Prostate gland (tissue), 2 donors: ENCODE data around the gene GPR137B. TPM values are rescaled to one million over a fixed set of nuclear protein-coding genes. Genes with fewer than 3 reads are reported as not detected.

Experiments
- DNase-seq: peaks from one replicate; pipeline ENCODE4 v3.0.0-alpha.2; 2019; ENCODE audit warnings: low spot score
- H3K27ac ChIP-seq, 2 donors: fragments of 200-600 bp; sonication (generic); 2 replicates each; pipeline ENCODE4 v1.5.1; 2017 to 2019
- H3K27me3 ChIP-seq: fragments of 200-600 bp; sonication (generic); replicated peaks from 2 replicates; pipeline ENCODE4 v1.5.1; 2019; ENCODE audit not compliant: insufficient read depth
- H3K36me3 ChIP-seq, 2 donors: fragments of 200-600 bp; sonication (generic); 1 replicate in 1 of 2; 2 replicates in 1 of 2; pipeline versions ENCODE4 v1.5.1 to v1.8.1; 2017 to 2019
- H3K4me1 ChIP-seq: fragments of 200-600 bp; sonication (generic); replicated peaks from 2 replicates; pipeline ENCODE4 v1.5.1; 2019
- H3K4me3 ChIP-seq, 2 donors: fragments of 200-600 bp; sonication (generic); 2 replicates each; pipeline ENCODE4 v1.5.1; 2017 to 2019
- H3K9me3 ChIP-seq: fragments of 200-600 bp; sonication (generic); 2 replicates; pipeline ENCODE4 v1.5.1; 2017
- CTCF ChIP-seq, 4 experiments: fragments of 200-600 bp in 2 of 4; fragments of 450-650 bp in 2 of 4; sonication (generic) in 2 of 4; IDR thresholded peaks; 1 replicate in 3 of 4; 2 replicates in 1 of 4; pipeline ENCODE4 v1.5.1; 2016 to 2019; ENCODE audit warnings: antibody characterized with exemption in 4 of 4, mild to moderate bottlenecking in 2 of 4, moderate library complexity in 2 of 4
- POLR2A ChIP-seq: fragments of 450-650 bp; IDR thresholded peaks from one replicate; pipeline ENCODE4 v1.6.1; 2016; ENCODE audit warnings: antibody characterized with exemption, mild to moderate bottlenecking
- POLR2AphosphoS5 ChIP-seq: sonication (generic); formaldehyde crosslinking; IDR thresholded peaks from one replicate; pipeline ENCODE4 v1.6.1; 2017; ENCODE audit warnings: antibody characterized with exemption
- WGBS: methylation state at CpG from one replicate; pipeline ENCODE4 v1.1.5; 2018; 5-methylcytosine and 5-hydroxymethylcytosine counted together
- intact Hi-C: fragments of 100-400 bp; cut with DNase I; formaldehyde crosslinking; loops from one replicate; pipeline ENCODE4 v1.14.2; 2022
- total RNA-seq, 2 donors: library from RNA; depleted of rRNA; stranded (reverse); fragments of >200 nt; gene quantifications; one replicate each; pipeline ENCODE4 v1.1.0, GENCODE V29; 2016

GPR137B gene
- total RNA-seq, 2 donors from 2014 or later = 9.1 to 33.7 TPM

GRCh38 chr1:236099355-236099974 lies 42.9 kb upstream of the GPR137B start:
- H3K27ac ChIP-seq = no peak overlapping the region
- no peaks in the 10 kb centered on the region for H3K27me3 ChIP-seq
- intact Hi-C loops = no loop called here
- no peak for TF ChIP-seq POLR2A
- no peak for TF ChIP-seq CTCF (IDR thresholded peaks at IDR 0.05)
- no peak for TF ChIP-seq POLR2AphosphoS5
- H3K4me1 ChIP-seq = no peaks in the 10 kb centered on the region
- no peaks in the 10 kb centered on the region for H3K36me3 ChIP-seq
- WGBS = 34% methylated on average over 12 of the region's 12 CpGs
- DNase-seq = no peak
- no peak overlapping the region for H3K4me3 ChIP-seq
- H3K9me3 ChIP-seq = no peaks in the 10 kb centered on the region

- no peaks in the 10 kb centered on the region for H3K27me3 ChIP-seq
- H3K27ac ChIP-seq = no peak overlapping the region
- no peak for TF ChIP-seq CTCF (IDR thresholded peaks at IDR 0.05)
- TF ChIP-seq POLR2A = no peak
- TF ChIP-seq POLR2AphosphoS5 = no peak
- H3K9me3 ChIP-seq = no peaks in the 10 kb centered on the region
- intact Hi-C loops = no loop called here
- no peak for DNase-seq
- no peak overlapping the region for H3K4me3 ChIP-seq
- H3K36me3 ChIP-seq = no peaks in the 10 kb centered on the region
- no peaks in the 10 kb centered on the region for H3K4me1 ChIP-seq
- 96% methylated on average over 15 of the region's 15 CpGs for WGBS
These were observed 41.5 kb upstream of the GPR137B start for GRCh38 chr1:236100799-236101198.

- no peak for DNase-seq
- 89% methylated on average over 10 of the region's 10 CpGs for WGBS
- Histone ChIP-seq H3K4me1 (no peaks in the 10 kb centered on the region), H3K27ac (no peak overlapping the region), H3K36me3 (no peaks in the 10 kb centered on the region), H3K27me3 (no peaks in the 10 kb centered on the region), H3K9me3 (no peaks in the 10 kb centered on the region), H3K4me3 (no peak overlapping the region)
- intact Hi-C loops = no loop called here
- TF ChIP-seq POLR2A (no peak), POLR2AphosphoS5 (no peak), CTCF (IDR thresholded peaks at IDR 0.05) (no peak)
These were observed 40.8 kb upstream of the GPR137B start for GRCh38 chr1:236101233-236102200.

- no peak for DNase-seq
- Histone ChIP-seq H3K9me3 (no peaks in the 10 kb centered on the region), H3K36me3 (no peaks in the 10 kb centered on the region), H3K27ac (no peak overlapping the region), H3K27me3 (no peaks in the 10 kb centered on the region), H3K4me3 (no peak overlapping the region), H3K4me1 (no peaks in the 10 kb centered on the region)
- TF ChIP-seq POLR2AphosphoS5 (no peak), CTCF (IDR thresholded peaks at IDR 0.05) (no peak)
- intact Hi-C loops = no loop called here
- WGBS = 74% methylated on average over 7 of the region's 11 CpGs
These were observed 39.7 kb upstream of the GPR137B start for GRCh38 chr1:236102611-236103010.
